NCI-H526 treated with DMSO at 0.1 percent for 48 hours (cell line): ENCODE results near the gene HCST.

Experiments used
- DNase-seq: peaks from one replicate; lab custom pipeline; 2025; lab: John Stamatoyannopoulos, UW

HCST gene

GRCh38 chr19:35937345-35938281, 35.3 kb downstream of the HCST start:
- no peak for DNase-seq

- DNase-seq, result no peak
Observed at GRCh38 chr19:35938282-35939224, 36.2 kb downstream of the HCST start.

DNA sequence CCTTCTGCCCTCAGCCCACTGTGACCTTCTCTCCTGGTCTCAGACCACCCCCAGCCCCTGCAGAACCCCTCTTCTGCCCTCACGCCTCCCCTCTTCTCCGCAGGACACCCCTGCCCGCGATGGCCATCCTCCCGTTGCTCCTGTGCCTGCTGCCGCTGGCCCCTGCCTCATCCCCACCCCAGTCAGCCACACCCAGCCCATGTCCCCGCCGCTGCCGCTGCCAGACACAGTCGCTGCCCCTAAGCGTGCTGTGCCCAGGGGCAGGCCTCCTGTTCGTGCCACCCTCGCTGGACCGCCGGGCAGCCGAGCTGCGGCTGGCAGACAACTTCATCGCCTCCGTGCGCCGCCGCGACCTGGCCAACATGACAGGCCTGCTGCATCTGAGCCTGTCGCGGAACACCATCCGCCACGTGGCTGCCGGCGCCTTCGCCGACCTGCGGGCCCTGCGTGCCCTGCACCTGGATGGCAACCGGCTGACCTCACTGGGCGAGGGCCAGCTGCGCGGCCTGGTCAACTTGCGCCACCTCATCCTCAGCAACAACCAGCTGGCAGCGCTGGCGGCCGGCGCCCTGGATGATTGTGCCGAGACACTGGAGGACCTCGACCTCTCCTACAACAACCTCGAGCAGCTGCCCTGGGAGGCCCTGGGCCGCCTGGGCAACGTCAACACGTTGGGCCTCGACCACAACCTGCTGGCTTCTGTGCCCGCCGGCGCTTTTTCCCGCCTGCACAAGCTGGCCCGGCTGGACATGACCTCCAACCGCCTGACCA, 37.2 kb downstream of the HCST start:
- no peak for DNase-seq

- no peak for DNase-seq
Observed at GRCh38 chr19:35940078-35940775, 37.9 kb downstream of the HCST start.

- no peak for DNase-seq
Observed at GRCh38 chr19:35940839-35941238, 38.5 kb downstream of the HCST start.

DNA sequence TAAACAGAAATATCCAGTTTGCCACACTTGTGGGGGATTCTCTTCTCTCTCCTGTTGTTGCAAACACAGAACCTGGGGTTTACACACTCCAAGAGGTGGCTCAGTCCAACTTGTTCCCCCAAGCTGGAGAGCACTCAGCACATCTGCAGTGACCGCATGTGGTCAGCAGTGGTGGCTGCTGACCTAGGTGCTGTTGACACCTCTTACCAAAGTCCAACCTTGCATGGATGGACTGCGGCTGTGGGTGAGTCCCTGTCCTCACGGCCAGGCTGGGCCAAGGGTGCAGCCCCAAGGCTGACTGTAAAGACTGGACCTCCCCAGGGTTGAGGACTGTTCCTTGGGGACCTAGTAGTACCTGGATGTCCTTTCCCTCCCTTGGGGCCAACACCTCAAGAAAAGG, 39.9 kb downstream of the HCST start:
- no peak for DNase-seq

GRCh38 chr19:35943321-35944301, 41.3 kb downstream of the HCST start:
- no peak for DNase-seq

- DNase-seq, result no peak
Observed at GRCh38 chr19:35944556-35944955, 42.2 kb downstream of the HCST start.

DNA sequence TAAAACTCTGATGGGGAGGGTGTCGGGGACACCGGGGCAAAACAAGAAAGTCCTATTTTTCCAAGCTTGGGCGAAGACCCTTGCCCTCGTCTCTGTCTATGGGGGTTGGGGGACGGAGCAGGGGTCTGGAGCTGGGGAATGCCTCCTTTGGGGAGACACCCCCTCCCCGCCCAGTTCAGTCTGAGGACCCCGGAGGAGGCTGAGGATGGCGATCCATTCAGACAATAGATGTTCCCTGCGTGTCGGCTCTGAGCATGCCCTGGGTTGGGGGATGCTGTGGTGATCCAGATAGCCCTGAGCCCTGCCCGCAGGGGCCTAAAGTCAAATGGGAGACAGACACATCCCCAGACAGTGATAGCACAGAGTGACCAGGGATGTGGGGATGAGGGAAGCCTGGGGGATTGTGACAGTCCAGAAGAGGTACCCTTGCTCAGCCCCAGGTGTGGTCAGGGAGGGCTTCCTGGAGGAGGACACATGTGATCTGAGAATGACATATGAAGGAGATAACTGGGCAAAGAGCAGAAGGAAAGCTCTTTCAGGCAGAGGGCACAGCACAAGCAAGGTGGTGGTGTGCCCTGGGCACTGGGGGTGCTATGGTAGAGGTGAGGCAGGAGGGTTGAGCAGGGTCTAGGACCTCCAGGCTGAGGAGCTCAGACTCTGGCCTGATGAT, 42.9 kb downstream of the HCST start:
- DNase-seq, result no peak

DNA sequence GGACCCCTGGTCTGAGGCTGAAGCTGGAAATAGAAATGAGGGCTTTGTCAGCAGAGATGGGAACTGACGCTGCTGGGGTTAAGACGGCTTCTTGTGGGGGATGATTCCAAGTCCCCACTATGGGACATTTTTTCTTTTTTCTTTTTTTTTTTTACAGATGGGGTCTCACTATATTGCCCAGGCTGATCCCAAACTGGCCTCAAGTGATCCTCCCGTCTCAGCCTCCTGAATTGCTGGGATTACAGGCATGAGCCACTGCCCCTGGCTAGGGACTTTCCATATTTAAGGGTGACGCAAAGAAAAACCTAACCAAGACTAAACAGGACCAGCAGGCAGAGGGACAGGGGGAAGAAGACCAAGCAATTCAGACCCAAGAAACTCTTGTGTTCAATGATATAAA, 43.9 kb downstream of the HCST start:
- DNase-seq, result no peak

DNA sequence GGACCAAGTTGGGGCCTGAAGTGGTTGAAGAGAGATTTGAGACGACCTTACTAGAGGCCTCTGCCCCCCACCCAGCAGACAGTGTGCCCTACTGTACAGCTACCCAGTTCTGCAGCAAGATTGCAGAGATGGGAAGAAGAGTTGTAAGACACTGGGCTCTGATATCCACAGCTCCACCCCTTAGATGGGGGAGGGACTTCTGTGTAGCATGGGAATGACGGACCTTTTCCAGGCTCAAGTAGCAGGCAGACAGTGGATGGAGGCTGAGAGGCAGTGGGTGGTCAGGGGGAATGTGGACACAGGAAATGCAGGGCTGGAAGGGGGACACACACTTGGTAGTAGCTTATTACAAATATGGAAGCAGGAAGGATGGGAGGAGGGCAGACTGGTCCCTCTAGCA, 46.8 kb downstream of the HCST start:
- no peak for DNase-seq
